H1 (cell line): ENCODE results near the gene EVA1C.

ENCODE experiments used
- BACH1 ChIP-seq: IDR thresholded peaks from 2 replicates; pipeline ENCODE4 v1.6.1; 2012; ENCODE audit warnings: low read length, improper control_type of control experiment
- CBX5 ChIP-seq: fragments of 300-800, 300-1000 bp; sonication (generic); IDR thresholded peaks from 2 replicates; pipeline ENCODE4 v1.7.1; 2016; ENCODE audit warnings: antibody characterized with exemption, low read length, low read depth
- EP300 ChIP-seq, 2 experiments: IDR thresholded peaks; 1 replicate in 1 of 2; 2 replicates in 1 of 2; pipeline ENCODE4 v1.6.1; 2011 to 2012; ENCODE audit warnings: low read depth in 2 of 2, low read length in 2 of 2, mild to moderate bottlenecking in 2 of 2, borderline replicate concordance in 1 of 2, inconsistent platforms in 1 of 2, moderate library complexity in 1 of 2
- EZH2 ChIP-seq: fragments of 200-600 bp; sonication (generic); IDR thresholded peaks from 2 replicates; pipeline ENCODE4 v1.7.1; 2012; ENCODE audit warnings: low read depth, mild to moderate bottlenecking, moderate library complexity, low read length, inconsistent platforms; ENCODE audit not compliant: severe bottlenecking
- MAFK ChIP-seq: IDR thresholded peaks from 2 replicates; pipeline ENCODE4 v1.6.1; 2012; ENCODE audit warnings: low read depth, mild to moderate bottlenecking, improper control_type of control experiment, low read length
- POLR2A ChIP-seq, 2 experiments: IDR thresholded peaks; 1 replicate in 1 of 2; 2 replicates in 1 of 2; pipeline ENCODE4 v1.6.1; 2011; ENCODE audit warnings: low read depth in 2 of 2, low read length in 2 of 2, mild to moderate bottlenecking in 2 of 2; ENCODE audit errors: control extremely low read depth in 1 of 2
- SP1 ChIP-seq: IDR thresholded peaks from 2 replicates; pipeline ENCODE4 v1.6.1; 2011; ENCODE audit warnings: low read depth, low read length
- TAF1 ChIP-seq: IDR thresholded peaks from 2 replicates; pipeline ENCODE4 v1.6.1; 2011; ENCODE audit warnings: mild to moderate bottlenecking, low read depth, low read length
- TBP ChIP-seq: IDR thresholded peaks from 2 replicates; pipeline ENCODE4 v1.6.1; 2011; ENCODE audit warnings: low read depth, low read length, improper control_type of control experiment
- TCF12 ChIP-seq: IDR thresholded peaks from 2 replicates; pipeline ENCODE4 v1.6.1; 2011; ENCODE audit warnings: low read depth, mild to moderate bottlenecking, low read length
- TF ChIP-seq, protein P1 (sequence below), 3 experiments: IDR thresholded peaks; 1 replicate in 2 of 3; 2 replicates in 1 of 3; pipeline versions ENCODE4 v1.5.1 to v1.6.1; 2011; ENCODE audit warnings: low read length in 3 of 3, mild to moderate bottlenecking in 3 of 3, inconsistent platforms in 2 of 3, low read depth in 1 of 3, moderate library complexity in 1 of 3; ENCODE audit not compliant: insufficient read depth in 1 of 3; ENCODE audit errors: control extremely low read depth in 1 of 3

DNA sequence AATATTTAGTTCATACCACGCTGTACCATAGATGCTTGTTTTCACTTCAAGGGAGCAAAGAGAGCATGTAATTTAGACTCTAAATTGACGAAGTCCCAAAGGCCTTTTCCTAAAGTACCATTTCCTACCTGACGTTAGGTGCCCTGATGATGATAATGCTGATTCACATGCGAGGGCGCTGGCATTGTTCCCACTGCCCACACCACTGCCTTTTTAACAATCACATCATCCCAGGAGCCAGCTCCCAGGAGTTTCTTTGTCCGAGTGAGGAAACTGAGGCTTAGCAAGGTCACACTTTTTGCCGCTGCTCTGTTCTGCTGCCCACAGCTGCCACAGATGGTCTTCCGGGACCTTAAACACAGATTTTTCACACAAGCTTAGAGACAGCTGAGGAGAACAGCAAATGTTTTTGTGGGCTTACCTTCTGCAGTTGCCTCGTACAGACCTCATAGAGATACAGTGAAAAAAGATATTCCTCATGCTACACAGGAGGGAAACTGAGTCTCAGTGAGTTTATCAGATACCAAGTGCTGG lies 69.4 kb downstream of the EVA1C start:
- TF ChIP-seq SP1 (no peak), POLR2A (IDR thresholded peaks at IDR 0.05; ENCODE audit: control extremely low read depth in 1 of 2, low read depth in 2 of 2, low read length in 2 of 2) (no peak), CBX5 (no peak), EZH2 (no peak), BACH1 (no peak), MAFK (no peak), TCF12 (no peak), TAF1 (no peak), TBP (no peak), EP300 (IDR thresholded peaks at IDR 0.05; ENCODE audit: borderline replicate concordance in 1 of 2, low read depth in 2 of 2, low read length in 2 of 2) (no peak)
- TF ChIP-seq, protein P1, sequence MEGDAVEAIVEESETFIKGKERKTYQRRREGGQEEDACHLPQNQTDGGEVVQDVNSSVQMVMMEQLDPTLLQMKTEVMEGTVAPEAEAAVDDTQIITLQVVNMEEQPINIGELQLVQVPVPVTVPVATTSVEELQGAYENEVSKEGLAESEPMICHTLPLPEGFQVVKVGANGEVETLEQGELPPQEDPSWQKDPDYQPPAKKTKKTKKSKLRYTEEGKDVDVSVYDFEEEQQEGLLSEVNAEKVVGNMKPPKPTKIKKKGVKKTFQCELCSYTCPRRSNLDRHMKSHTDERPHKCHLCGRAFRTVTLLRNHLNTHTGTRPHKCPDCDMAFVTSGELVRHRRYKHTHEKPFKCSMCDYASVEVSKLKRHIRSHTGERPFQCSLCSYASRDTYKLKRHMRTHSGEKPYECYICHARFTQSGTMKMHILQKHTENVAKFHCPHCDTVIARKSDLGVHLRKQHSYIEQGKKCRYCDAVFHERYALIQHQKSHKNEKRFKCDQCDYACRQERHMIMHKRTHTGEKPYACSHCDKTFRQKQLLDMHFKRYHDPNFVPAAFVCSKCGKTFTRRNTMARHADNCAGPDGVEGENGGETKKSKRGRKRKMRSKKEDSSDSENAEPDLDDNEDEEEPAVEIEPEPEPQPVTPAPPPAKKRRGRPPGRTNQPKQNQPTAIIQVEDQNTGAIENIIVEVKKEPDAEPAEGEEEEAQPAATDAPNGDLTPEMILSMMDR (IDR thresholded peaks at IDR 0.05; ENCODE audit: control extremely low read depth in 1 of 3, insufficient read depth in 1 of 3, low read depth in 1 of 3, low read length in 3 of 3): no peak
